ENCODE data around the gene DBNDD1. TPM values are rescaled to one million over a fixed set of nuclear protein-coding genes. Genes with fewer than 3 reads are reported as not detected.

DBNDD1 gene
- total RNA-seq, 1 experiment from 2014 or later: 10.8 TPM

GRCh38 chr16:90037276-90037675 is 18.0 kb upstream of the DBNDD1 start:
- DNase-seq (ENCODE audit: low read depth): no peak

- peak; percentile 31 for DNase-seq (ENCODE audit: low read depth)
Measured at GRCh38 chr16:90035902-90036301, 16.6 kb upstream of the DBNDD1 start.

- DNase-seq (ENCODE audit: low read depth): no peak
Measured at GRCh38 chr16:90034504-90034903, 15.2 kb upstream of the DBNDD1 start.

DNA sequence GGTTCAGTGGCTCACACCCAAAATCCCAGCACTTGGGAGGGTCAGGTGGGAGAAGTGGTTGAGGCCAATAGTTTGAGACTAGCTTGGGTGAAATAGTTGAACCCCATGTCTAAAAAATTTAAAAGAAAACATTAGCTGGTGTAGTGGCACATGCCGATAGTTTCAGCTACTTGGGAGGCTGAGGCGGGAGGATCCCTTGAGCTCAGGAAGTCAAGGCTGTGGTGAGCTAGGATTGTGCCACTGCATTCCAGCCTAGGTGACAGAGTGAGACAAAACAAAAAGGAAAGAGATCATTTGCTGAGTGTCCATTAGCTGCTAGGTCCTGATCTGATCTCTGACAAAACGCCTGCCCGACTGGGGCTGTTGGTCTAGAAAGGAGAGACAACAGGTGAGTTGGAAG is 14.1 kb upstream of the DBNDD1 start:
- DNase-seq (ENCODE audit: low read depth): no peak

GRCh38 chr16:90032674-90033331 is 13.5 kb upstream of the DBNDD1 start:
- DNase-seq (ENCODE audit: low read depth): no peak

- DNase-seq (ENCODE audit: low read depth): peak; percentile 37
Measured at GRCh38 chr16:90031931-90032673, 12.8 kb upstream of the DBNDD1 start.

GRCh38 chr16:90031186-90031930 is 12.1 kb upstream of the DBNDD1 start:
- DNase-seq (ENCODE audit: low read depth): no peak

DNA sequence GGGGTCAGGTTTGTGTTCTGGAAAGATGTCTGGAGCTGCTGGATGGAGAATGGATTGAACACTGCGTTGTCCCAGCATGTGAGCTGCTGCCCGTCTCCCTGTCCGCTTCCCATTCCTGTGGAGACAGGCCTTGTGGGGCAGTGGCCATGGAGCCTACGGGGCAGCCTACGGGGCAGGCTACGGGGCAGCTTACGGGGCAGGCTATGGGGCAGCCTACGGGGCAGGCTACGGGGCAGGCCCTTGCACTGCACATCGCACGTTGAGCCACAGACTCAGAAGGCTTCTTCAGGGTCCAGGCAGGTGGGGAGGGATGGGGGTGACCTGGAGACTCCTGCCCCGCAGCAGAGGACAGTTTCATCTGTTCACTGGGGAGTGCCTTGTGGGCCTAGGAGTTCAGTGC is 9.7 kb upstream of the DBNDD1 start:
- DNase-seq (ENCODE audit: low read depth): no peak

DNA sequence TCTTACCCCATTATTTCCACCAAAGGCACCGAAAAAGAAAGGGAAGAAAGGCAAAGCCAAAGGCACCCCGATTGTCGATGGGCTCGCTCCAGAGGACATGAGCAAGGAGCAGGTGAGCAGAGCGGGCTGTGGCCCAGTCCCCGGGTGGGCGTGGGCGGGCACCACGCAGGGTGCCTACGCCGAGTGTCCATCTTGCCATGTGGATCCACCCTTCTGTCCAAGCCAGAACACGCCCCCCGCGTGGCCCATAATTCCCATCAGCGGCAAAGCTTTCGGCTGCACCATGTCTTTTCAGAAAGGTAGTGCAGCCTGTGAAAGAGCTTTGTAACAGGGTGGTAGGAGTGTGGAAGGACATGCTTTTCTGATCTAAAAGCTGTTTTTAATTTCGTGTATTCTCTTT is 8.4 kb upstream of the DBNDD1 start:
- DNase-seq (ENCODE audit: low read depth): no peak

DNA sequence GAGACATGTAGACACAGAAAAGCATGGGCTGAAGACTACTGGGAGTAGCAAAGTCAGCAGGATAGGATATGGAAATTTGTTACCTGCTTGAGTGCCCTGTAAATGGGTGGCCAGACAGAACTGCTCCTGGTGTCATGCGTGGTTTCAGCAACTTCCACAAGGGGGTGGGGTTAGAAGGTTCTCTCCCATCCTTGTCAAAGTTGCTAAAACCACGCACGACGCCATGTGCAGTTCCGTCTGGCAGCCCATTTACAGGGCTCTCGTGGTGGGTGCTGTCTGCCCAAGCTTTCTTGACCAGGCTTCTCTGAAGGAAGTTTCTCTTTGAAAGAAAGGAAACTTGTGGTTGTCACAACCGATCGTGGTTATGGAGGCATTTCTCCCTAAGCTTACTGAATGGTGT is 6.9 kb upstream of the DBNDD1 start:
- DNase-seq (ENCODE audit: low read depth): no peak

DNA sequence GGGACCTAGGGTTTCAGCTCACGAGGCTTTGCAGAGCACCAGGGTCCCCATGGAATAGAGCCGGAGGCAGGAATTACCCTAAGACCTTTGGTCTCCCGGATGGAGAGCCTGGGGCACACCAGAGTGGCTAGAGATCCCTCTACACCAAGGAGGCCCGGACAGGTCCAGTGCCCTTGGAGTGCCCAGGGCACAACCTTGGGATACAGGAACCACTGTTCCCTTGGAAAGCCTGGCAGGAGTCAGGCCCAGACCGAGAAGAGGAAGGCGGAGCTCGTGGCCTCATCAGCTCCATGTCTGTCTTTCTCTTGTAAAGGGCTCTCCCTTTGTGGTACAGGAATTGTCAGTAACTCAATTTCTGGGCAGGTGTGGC is 3.8 kb upstream of the DBNDD1 start:
- no peak for DNase-seq (ENCODE audit: low read depth)

DNA sequence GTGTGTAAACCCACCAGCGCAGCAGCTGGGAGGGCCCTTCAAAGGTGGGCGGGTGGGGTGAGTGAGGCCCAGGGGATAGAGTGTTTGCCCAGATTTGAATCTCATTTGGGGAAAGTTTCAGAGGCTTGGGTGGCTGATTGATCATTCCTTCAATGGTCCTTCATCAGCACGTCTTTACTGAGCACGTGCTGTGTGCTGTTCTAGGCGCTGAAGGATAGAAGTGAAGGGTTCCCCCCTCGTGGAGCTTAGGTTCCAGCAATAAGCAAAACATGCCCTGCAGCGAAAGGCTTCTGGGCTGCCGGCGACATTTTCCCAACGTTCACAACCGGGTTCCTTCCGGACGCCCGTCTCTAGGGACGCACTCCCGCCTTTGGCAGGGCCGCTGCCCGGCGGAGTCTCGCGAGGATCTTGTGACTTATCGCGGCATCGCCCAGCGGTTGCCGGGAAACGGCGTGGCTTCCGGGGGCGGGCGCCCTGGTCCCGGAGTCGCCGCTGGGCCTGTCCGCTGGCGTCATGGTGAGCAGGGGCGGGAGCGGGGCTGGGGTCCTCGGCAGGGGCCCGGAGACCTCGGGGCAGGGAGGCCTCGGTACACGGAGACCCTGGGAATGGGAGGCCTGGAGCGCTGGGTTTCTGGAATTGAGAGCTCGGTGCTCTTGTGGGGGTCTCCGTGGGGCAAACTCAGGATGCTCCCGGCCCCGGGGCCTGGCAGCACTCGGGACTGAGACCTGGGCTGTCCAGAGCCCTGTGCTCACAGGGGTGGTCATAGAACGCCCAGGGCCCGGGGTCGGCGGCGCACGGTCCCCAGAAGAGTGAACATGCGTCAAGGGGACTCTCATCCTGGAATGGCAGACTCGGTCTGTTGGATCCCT is 3.2 kb upstream of the DBNDD1 start:
- peak; percentile 84 for DNase-seq (ENCODE audit: low read depth)

- no peak for DNase-seq (ENCODE audit: low read depth)
Measured at GRCh38 chr16:90020838-90021382, 1.7 kb upstream of the DBNDD1 start.

DNA sequence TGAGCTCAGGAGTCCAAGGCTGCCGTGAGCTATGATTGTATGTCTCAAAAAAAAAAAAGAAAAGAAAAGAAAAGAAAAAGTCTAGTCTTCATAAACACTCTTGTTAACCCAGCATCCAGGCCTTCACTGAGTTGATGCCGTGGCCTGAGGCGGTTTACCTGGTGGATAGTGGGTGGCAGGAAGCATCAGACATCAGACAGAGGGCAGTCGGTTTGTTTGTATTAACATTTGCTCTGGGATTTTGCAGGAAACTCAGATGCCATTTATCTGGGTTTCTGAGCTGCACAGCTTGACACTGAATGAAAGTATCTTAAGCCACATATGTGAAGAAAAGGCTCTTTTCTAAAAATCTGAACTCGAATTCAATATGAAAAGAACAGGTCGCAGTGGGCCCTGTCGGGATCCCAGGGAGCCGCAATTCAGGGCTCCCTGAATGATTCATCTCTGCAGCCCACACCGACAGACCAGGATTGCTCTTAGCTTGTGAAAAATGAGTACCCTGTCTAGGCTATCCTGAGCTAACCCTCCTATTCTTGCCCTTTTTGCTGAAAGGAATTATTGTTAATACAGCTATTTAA is 1.1 kb upstream of the DBNDD1 start:
- DNase-seq (ENCODE audit: low read depth): no peak

- DNase-seq (ENCODE audit: low read depth): peak; percentile 47
Measured at GRCh38 chr16:90019543-90020259, 445 bp upstream of the DBNDD1 start.

DNA sequence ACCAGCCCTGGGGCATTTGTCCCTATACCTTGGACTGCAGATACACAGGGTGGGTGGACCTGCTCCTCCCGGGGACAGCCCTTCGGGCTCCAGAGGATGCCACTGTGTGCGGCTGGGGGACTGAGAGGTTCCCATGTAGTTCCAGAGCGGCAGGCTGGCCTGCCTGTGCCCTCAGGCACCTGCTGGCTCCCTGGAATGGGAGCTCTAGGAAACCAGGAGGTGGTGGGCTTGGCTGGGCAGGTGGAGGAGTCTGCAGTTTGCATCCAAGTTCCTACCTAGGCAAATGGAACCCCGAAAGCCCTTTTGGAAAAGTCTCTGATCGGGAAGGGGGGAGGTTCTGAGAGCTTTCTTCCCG is 982 bp downstream of the DBNDD1 start:
- no peak for DNase-seq (ENCODE audit: low read depth)

DNA sequence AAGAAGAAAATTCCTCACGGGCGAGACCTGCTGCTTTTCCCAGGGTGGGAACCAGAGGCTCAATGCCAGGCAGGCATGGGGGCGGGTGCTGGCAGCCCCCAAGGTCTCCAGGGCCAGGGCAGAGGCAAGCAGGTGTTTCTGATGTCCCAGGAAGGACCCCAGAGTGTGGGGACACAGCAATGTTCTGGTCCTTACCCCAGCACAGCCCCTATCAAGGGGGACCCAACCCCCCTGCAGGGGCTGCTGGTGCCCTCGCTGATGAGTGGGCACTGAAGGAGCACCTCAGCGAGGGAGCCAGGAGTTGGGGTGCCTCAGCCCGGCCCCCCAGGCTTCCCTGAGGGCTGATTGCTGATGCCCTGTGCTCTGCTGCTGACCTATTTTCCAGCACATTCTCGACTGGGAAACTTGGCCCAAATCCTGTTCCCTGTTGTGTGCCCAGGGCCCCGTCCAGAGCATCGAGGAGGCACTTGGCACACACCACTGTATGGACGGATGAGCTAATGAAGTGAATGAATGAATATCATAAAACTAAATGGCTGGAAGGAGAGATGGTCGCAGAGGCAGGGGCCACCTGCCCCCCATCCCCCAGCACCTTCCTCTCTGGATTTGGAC is 2.8 kb downstream of the DBNDD1 start:
- DNase-seq (ENCODE audit: low read depth): no peak

GRCh38 chr16:90015586-90016338 is 3.5 kb downstream of the DBNDD1 start:
- DNase-seq (ENCODE audit: low read depth): no peak
